DND-41 (cell line): ENCODE data around the gene FRMPD4.

Source experiments
- ATAC-seq: fragments of 200-7000 bp; cut with Tn5 transposase; 3 replicates; pipeline ENCODE4 v1.9.1; 2021; ENCODE audit warnings: low read depth; ENCODE audit not compliant: insufficient read depth
- DNase-seq: peaks from one replicate; pipeline ENCODE4 v3.0.0-alpha.2; 2020
- H2AFZ ChIP-seq: 2 replicates; pipeline ENCODE4 v1.6.0; 2012; ENCODE audit warnings: low read depth, low read length
- H3K27ac ChIP-seq: 2 replicates; pipeline ENCODE4 v1.5.1; 2012; ENCODE audit warnings: low read length, inconsistent platforms
- H3K27me3 ChIP-seq: fragments of 200-600 bp; sonication (generic); 2 replicates; pipeline ENCODE4 v1.6.0; 2012; ENCODE audit warnings: low read length, mild to moderate bottlenecking, inconsistent platforms; ENCODE audit not compliant: insufficient read depth, poor library complexity
- H3K36me3 ChIP-seq: 2 replicates; pipeline ENCODE4 v1.5.1; 2012; ENCODE audit warnings: low read length, inconsistent platforms; ENCODE audit not compliant: insufficient read depth
- H3K4me1 ChIP-seq: 2 replicates; pipeline ENCODE4 v1.5.1; 2012; ENCODE audit warnings: mild to moderate bottlenecking, low read length; ENCODE audit not compliant: insufficient read depth
- H3K4me2 ChIP-seq: 2 replicates; pipeline ENCODE4 v1.6.0; 2012; ENCODE audit warnings: mild to moderate bottlenecking, moderate library complexity, low read length, inconsistent platforms; ENCODE audit not compliant: insufficient read depth
- H3K4me3 ChIP-seq, 2 experiments: fragments of 200-600 bp in 1 of 2; shearing (Covaris generic) in 1 of 2; 2 replicates each; pipeline ENCODE4 v1.5.1; 2012 to 2016; ENCODE audit warnings: inconsistent platforms in 2 of 2, low read length in 2 of 2, mild to moderate bottlenecking in 2 of 2, low read depth in 1 of 2, moderate library complexity in 1 of 2
- H3K79me2 ChIP-seq: 2 replicates; pipeline ENCODE4 v1.6.0; 2012; ENCODE audit warnings: low read length, inconsistent platforms; ENCODE audit not compliant: insufficient read depth
- H3K9ac ChIP-seq: 2 replicates; pipeline ENCODE4 v1.6.0; 2012; ENCODE audit warnings: low read depth, mild to moderate bottlenecking, inconsistent platforms, low read length, moderate library complexity
- H3K9me3 ChIP-seq: 2 replicates; pipeline ENCODE4 v1.5.1; 2012; ENCODE audit warnings: low read length, moderate library complexity, mild to moderate bottlenecking, inconsistent platforms; ENCODE audit not compliant: insufficient read depth, severe bottlenecking
- H4K20me1 ChIP-seq: 2 replicates; pipeline ENCODE4 v1.6.0; 2012; ENCODE audit warnings: low read length; ENCODE audit not compliant: insufficient read depth
- EZH2 ChIP-seq: IDR thresholded peaks from 3 replicates; pipeline ENCODE4 v1.6.1; 2012; ENCODE audit warnings: borderline replicate concordance, low read depth, mild to moderate bottlenecking, moderate library complexity, low read length, inconsistent platforms; ENCODE audit not compliant: severe bottlenecking
- TF ChIP-seq, protein P1 (sequence below): IDR thresholded peaks from 2 replicates; pipeline ENCODE4 v1.5.1; 2012; ENCODE audit warnings: borderline replicate concordance, low read length, moderate library complexity, mild to moderate bottlenecking; ENCODE audit not compliant: poor library complexity, severe bottlenecking; ENCODE audit errors: extremely low read depth

The FRMPD4 gene

DNA sequence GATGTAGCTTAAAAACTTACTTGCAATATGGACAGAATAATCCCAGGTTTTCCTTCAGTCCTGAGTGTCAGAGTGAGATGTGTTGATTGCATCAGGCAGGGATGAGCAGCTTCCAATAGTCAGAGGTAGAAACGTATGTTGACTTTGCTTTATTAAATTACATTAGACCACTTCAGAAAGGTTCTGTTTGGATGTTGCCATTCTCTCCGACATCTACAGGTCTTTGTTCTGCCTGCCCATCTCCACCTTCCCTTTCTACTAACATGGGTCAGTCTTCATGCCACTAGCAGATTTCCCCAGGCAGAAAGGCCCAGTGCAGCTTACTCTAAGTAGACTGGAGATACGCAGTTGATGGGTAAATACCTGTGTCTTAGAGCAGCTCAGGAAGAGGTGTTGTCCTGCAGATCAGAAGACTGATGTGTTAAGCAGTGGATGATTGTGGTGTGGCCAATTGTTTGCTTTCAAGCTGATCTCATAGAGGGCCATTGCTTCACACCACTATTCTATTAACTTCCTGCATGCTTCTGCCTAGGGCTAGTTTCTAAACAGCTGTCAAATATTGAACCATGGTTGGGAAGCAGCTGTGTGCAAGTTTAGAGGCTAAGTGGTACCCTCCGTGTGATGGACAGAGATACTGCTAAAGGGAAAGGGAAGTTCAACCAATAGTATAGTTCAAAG is 1.8 kb downstream of the FRMPD4 start:
- H3K9me3 ChIP-seq: no peaks in the 10 kb centered on the region
- no peak for TF ChIP-seq EZH2
- TF ChIP-seq, protein P1, sequence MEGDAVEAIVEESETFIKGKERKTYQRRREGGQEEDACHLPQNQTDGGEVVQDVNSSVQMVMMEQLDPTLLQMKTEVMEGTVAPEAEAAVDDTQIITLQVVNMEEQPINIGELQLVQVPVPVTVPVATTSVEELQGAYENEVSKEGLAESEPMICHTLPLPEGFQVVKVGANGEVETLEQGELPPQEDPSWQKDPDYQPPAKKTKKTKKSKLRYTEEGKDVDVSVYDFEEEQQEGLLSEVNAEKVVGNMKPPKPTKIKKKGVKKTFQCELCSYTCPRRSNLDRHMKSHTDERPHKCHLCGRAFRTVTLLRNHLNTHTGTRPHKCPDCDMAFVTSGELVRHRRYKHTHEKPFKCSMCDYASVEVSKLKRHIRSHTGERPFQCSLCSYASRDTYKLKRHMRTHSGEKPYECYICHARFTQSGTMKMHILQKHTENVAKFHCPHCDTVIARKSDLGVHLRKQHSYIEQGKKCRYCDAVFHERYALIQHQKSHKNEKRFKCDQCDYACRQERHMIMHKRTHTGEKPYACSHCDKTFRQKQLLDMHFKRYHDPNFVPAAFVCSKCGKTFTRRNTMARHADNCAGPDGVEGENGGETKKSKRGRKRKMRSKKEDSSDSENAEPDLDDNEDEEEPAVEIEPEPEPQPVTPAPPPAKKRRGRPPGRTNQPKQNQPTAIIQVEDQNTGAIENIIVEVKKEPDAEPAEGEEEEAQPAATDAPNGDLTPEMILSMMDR: no peak
- H3K9ac ChIP-seq: no peak overlapping the region
- H4K20me1 ChIP-seq: no peaks in the 10 kb centered on the region
- no peak overlapping the region for H3K4me3 ChIP-seq
- no peaks in the 10 kb centered on the region for H3K36me3 ChIP-seq
- no peak overlapping the region for H3K27ac ChIP-seq
- DNase-seq: no peak
- no peak overlapping the region for H2AFZ ChIP-seq
- H3K4me2 ChIP-seq: no peak overlapping the region
- no peaks in the 10 kb centered on the region for H3K4me1 ChIP-seq
- no peaks in the 10 kb centered on the region for H3K79me2 ChIP-seq
- ATAC-seq: no peak
- no peaks in the 10 kb centered on the region for H3K27me3 ChIP-seq

DNA sequence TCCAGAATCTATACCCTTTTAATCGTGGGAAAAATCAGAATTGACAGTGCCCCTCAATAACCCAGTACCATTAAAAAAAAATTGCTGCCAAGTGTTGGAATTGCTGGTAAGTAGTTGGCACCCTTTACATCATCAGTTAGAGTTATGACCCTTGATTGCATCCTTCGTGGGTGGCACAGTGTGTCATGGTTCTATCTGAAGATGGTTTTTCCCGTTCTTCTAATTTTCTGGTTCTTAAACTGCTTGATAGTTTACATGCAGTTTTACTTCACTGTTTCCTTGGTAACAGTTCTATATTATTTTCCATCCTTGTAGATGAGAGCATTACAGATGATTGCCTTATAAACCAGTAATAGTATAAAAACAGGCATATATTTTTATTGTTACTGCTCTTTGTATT is 3.2 kb downstream of the FRMPD4 start:
- no peak for DNase-seq

DNA sequence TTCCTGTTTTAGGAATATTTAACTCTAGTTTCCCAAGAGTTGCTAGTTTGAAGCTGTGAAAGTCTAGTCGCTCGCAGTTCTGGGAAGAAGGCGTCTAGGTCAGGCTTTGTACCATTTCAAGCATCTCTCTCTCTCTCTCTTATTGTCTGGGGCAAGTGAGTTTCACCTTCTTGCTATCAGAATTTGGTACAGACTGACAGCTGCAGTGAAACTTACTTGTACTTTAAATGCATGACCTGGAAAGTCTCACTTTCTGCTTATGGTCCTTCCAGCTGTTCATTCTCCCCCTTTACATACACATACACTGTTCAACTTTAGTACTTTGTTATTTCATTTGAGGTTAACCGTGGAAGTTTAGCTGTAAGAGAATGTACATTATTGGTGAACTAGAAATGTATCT is 4.4 kb downstream of the FRMPD4 start:
- TF ChIP-seq EZH2: no peak
- TF ChIP-seq, protein P1: no peak
- ATAC-seq: no peak
- no peaks in the 10 kb centered on the region for H4K20me1 ChIP-seq

More for the DNA sequence above, 3.2 kb downstream of the FRMPD4 start:
- Histone ChIP-seq H3K27ac (no peak overlapping the region), H4K20me1 (no peaks in the 10 kb centered on the region), H3K9ac (no peak overlapping the region), H3K79me2 (no peaks in the 10 kb centered on the region), H3K4me1 (no peaks in the 10 kb centered on the region), H3K27me3 (no peaks in the 10 kb centered on the region), H3K4me3 (no peak overlapping the region), H3K36me3 (no peaks in the 10 kb centered on the region), H2AFZ (no peak overlapping the region), H3K4me2 (no peak overlapping the region), H3K9me3 (no peaks in the 10 kb centered on the region)
- TF ChIP-seq, protein P1: no peak
- no peak for TF ChIP-seq EZH2
- no peak for ATAC-seq

More for the DNA sequence above, 4.4 kb downstream of the FRMPD4 start:
- Histone ChIP-seq H3K4me1 (no peaks in the 10 kb centered on the region), H2AFZ (no peak overlapping the region), H3K9me3 (no peaks in the 10 kb centered on the region), H3K4me3 (no peak overlapping the region), H3K9ac (no peak overlapping the region), H3K27me3 (no peaks in the 10 kb centered on the region), H3K4me2 (no peak overlapping the region), H3K36me3 (no peaks in the 10 kb centered on the region), H3K27ac (no peak overlapping the region), H3K79me2 (no peaks in the 10 kb centered on the region)
- DNase-seq: no peak
